WI38 (cell line): ENCODE measurements around the gene KRT77.

ENCODE experiments used
- H3K4me3 ChIP-seq: 2 replicates; pipeline ENCODE4 v1.5.1; 2011; ENCODE audit warnings: low read depth, mild to moderate bottlenecking, control low read depth, low read length
- CTCF ChIP-seq: IDR thresholded peaks from 2 replicates; pipeline ENCODE4 v1.5.1; 2012; ENCODE audit warnings: low read depth, mild to moderate bottlenecking, control low read depth, low read length

KRT77 gene

GRCh38 chr12:52735106-52735505 is 31.8 kb upstream of the KRT77 start:
- no peak overlapping the region for H3K4me3 ChIP-seq
- no peak for TF ChIP-seq CTCF

GRCh38 chr12:52730793-52731192 is 27.5 kb upstream of the KRT77 start:
- no peak for TF ChIP-seq CTCF
- no peak overlapping the region for H3K4me3 ChIP-seq

GRCh38 chr12:52730383-52730782 is 27.1 kb upstream of the KRT77 start:
- TF ChIP-seq CTCF, result no peak
- no peak overlapping the region for H3K4me3 ChIP-seq

GRCh38 chr12:52729147-52729546 is 25.8 kb upstream of the KRT77 start:
- TF ChIP-seq CTCF, result no peak

GRCh38 chr12:52728374-52728773 is 25.1 kb upstream of the KRT77 start:
- H3K4me3 ChIP-seq, result no peak overlapping the region
- TF ChIP-seq CTCF, result no peak

More at GRCh38 chr12:52729147-52729546, 25.8 kb upstream of the KRT77 start:
- no peak overlapping the region for H3K4me3 ChIP-seq

- TF ChIP-seq CTCF, result no peak
- no peak overlapping the region for H3K4me3 ChIP-seq
Observed at GRCh38 chr12:52727037-52727436, 23.7 kb upstream of the KRT77 start.

GRCh38 chr12:52726451-52726850 is 23.1 kb upstream of the KRT77 start:
- H3K4me3 ChIP-seq, result no peak overlapping the region

More at GRCh38 chr12:52726451-52726850, 23.1 kb upstream of the KRT77 start:
- no peak for TF ChIP-seq CTCF
